ENCODE data around the gene PSAPL1.

The PSAPL1 gene

GRCh38 chr4:7403001-7403400, 31.7 kb downstream of the PSAPL1 start:
- no peak for TF ChIP-seq CTCF (conservative IDR thresholded peaks at IDR 0.05; ENCODE audit: low read length)
- H3K4me3 ChIP-seq (ENCODE audit: low read length): no peak overlapping the region
- DNase-seq (ENCODE audit: low read depth): peak; percentile 63

- TF ChIP-seq CTCF (conservative IDR thresholded peaks at IDR 0.05; ENCODE audit: low read length): no peak
- H3K4me3 ChIP-seq (ENCODE audit: low read length): no peak overlapping the region
- DNase-seq (ENCODE audit: low read depth): no peak
Observed at GRCh38 chr4:7402526-7402925, 32.2 kb downstream of the PSAPL1 start.

GRCh38 chr4:7400671-7401298, 33.9 kb downstream of the PSAPL1 start:
- no peak for DNase-seq (ENCODE audit: low read depth)
- no peak for TF ChIP-seq CTCF (conservative IDR thresholded peaks at IDR 0.05; ENCODE audit: low read length)
- H3K4me3 ChIP-seq (ENCODE audit: low read length): no peak overlapping the region

GRCh38 chr4:7399440-7400234, 35.1 kb downstream of the PSAPL1 start:
- no peak overlapping the region for H3K4me3 ChIP-seq (ENCODE audit: low read length)
- DNase-seq (ENCODE audit: low read depth): no peak
- no peak for TF ChIP-seq CTCF (conservative IDR thresholded peaks at IDR 0.05; ENCODE audit: low read length)

- DNase-seq (ENCODE audit: low read depth): no peak
- no peak overlapping the region for H3K4me3 ChIP-seq (ENCODE audit: low read length)
- no peak for TF ChIP-seq CTCF (conservative IDR thresholded peaks at IDR 0.05; ENCODE audit: low read length)
Observed at GRCh38 chr4:7398788-7399439, 35.8 kb downstream of the PSAPL1 start.

GRCh38 chr4:7398104-7398423, 36.7 kb downstream of the PSAPL1 start:
- DNase-seq (ENCODE audit: low read depth): peak; percentile 25
- H3K4me3 ChIP-seq (ENCODE audit: low read length): no peak overlapping the region
- no peak for TF ChIP-seq CTCF (conservative IDR thresholded peaks at IDR 0.05; ENCODE audit: low read length)

All from AG10803 (cell line).